Spleen (tissue), 11 donors: Measurements from ENCODE around the gene POU6F1. TPM values are rescaled to one million over a fixed set of nuclear protein-coding genes. Genes with fewer than 3 reads are reported as not detected.

Source experiments
- DNase-seq: peaks from one replicate; pipeline ENCODE4 v3.0.0-alpha.2; 2020
- H3K27ac ChIP-seq, 8 donors: fragments of 200-600 bp; sonication (generic) in 7 of 8; 1 replicate in 4 of 8; 2 replicates in 4 of 8; pipeline versions ENCODE4 v1.5.0 to v1.8.0; 2016 to 2021; ENCODE audit warnings: inconsistent platforms in 4 of 8, mild to moderate bottlenecking in 4 of 8, moderate library complexity in 1 of 8
- H3K27me3 ChIP-seq, 7 donors: fragments of 200-600 bp; sonication (generic) in 6 of 7; replicated peaks in 1 of 7; 1 replicate in 4 of 7; 2 replicates in 3 of 7; pipeline versions ENCODE4 v1.5.0 to v1.8.0; 2016 to 2021; ENCODE audit warnings: inconsistent platforms in 3 of 7, mild to moderate bottlenecking in 1 of 7
- H3K36me3 ChIP-seq, 6 donors: fragments of 200-600 bp; sonication (generic) in 5 of 6; 1 replicate in 4 of 6; 2 replicates in 2 of 6; pipeline versions ENCODE4 v1.5.0 to v1.8.0; 2016 to 2021; ENCODE audit warnings: inconsistent platforms in 2 of 6
- H3K4me1 ChIP-seq, 6 donors: fragments of 200-600 bp; sonication (generic) in 5 of 6; 1 replicate in 3 of 6; 2 replicates in 3 of 6; pipeline versions ENCODE4 v1.5.0 to v1.8.0; 2016 to 2021; ENCODE audit warnings: inconsistent platforms in 3 of 6
- H3K4me3 ChIP-seq, 8 donors: fragments of 200-600 bp; sonication (generic) in 7 of 8; 1 replicate in 4 of 8; 2 replicates in 4 of 8; pipeline versions ENCODE4 v1.5.0 to v1.8.0; 2016 to 2021; ENCODE audit warnings: inconsistent platforms in 4 of 8, mild to moderate bottlenecking in 4 of 8, moderate library complexity in 2 of 8
- H3K9me3 ChIP-seq, 8 donors: fragments of 200-600 bp; sonication (generic) in 7 of 8; 1 replicate in 4 of 8; 2 replicates in 4 of 8; pipeline versions ENCODE4 v1.5.0 to v1.8.0; 2016 to 2021; ENCODE audit warnings: inconsistent platforms in 4 of 8
- CTCF ChIP-seq, 11 experiments: fragments of 200-600 bp in 7 of 11; fragments of 450-650 bp in 4 of 11; sonication (generic) in 4 of 11; IDR thresholded peaks in 8 of 11; conservative IDR thresholded peaks in 3 of 11; 1 replicate in 7 of 11; 2 replicates in 4 of 11; pipeline versions ENCODE4 v1.4.0 to v1.8.0; 2016 to 2021; ENCODE audit warnings: antibody characterized with exemption in 11 of 11, inconsistent platforms in 4 of 11, mild to moderate bottlenecking in 1 of 11
- POLR2A ChIP-seq, 3 donors: fragments of 450-650 bp; IDR thresholded peaks; one replicate each; pipeline ENCODE4 v1.5.1; 2017; ENCODE audit warnings: antibody characterized with exemption in 3 of 3, mild to moderate bottlenecking in 1 of 3
- POLR2AphosphoS5 ChIP-seq, 3 donors: sonication (generic); formaldehyde crosslinking; IDR thresholded peaks; one replicate each; pipeline ENCODE4 v1.5.1; 2017; ENCODE audit warnings: antibody characterized with exemption in 3 of 3
- WGBS, 5 donors: extraction: QIAGEN DNeasy Blood & Tissue Kit in 3 of 5; methylation state at CpG; one replicate each; pipeline versions ENCODE4 v1.1.5 to v1.1.7; 2013 to 2018; 5-methylcytosine and 5-hydroxymethylcytosine counted together
- intact Hi-C: fragments of 100-400 bp; cut with DNase I; formaldehyde crosslinking; loops from one replicate; pipeline ENCODE4 v1.15.0; 2023; ENCODE audit warnings: low total_unique reads
- polyA plus RNA-seq, 3 donors: library from polyadenylated mRNA; stranded (reverse); fragments of 200-250 nt; gene quantifications; one replicate each; pipeline ENCODE4 v1.2.1, GENCODE V29; 2013
- small RNA-seq, 4 donors: library from RNA; depleted of rRNA; stranded (forward); fragments of <200 nt; gene quantifications; one replicate each; pipeline ENCODE3, GENCODE V24; 2016
- total RNA-seq, 7 donors: library from RNA; depleted of rRNA in 3 of 7; stranded (reverse); fragments of >200 nt in 3 of 7; fragmentation: NEBNext Ultra II Directional in 4 of 7; extraction: Animal tissue kit (Norgen Biotek cat#: 25700) in 4 of 7; gene quantifications; one replicate each; pipeline versions ENCODE4 v1.1.0 to v1.2.1, GENCODE V29; 2016 to 2021
- donor health status: healthy with polysubstance abuse.
- donor health status: DM: no; HTN: no; CAD: no; lungs with moderate emphysema.
- donor health status: DM: no; HTN: no; CAD: no.
- donor health status: Bipolar disorder and iron deficiency.
- donor health status: healthy.
- donor health status: DM: no; HTN: no; CAD: no.
- donor health status: DM: yes; HTN: yes; CAD: no.

The POU6F1 gene
- total and polyA plus RNA-seq, 10 donors, result 3.9 to 27.1 (median 18.5) TPM

GRCh38 chr12:51139292-51139844, 78.5 kb downstream of the POU6F1 start:
- no peak overlapping the region for H3K4me3 ChIP-seq
- H3K4me1 ChIP-seq, result no peaks in the 10 kb centered on the region
- no peaks in the 10 kb centered on the region for H3K27me3 ChIP-seq
- no peaks in the 10 kb centered on the region for H3K9me3 ChIP-seq
- H3K27ac ChIP-seq, result no peak overlapping the region
- intact Hi-C loops, result no loop called here
- WGBS, 5 donors, result 64 to 100% (median 99%) methylated on average over 3 of the region's 3 CpGs
- no peak for DNase-seq
- TF ChIP-seq POLR2AphosphoS5 (IDR thresholded peaks at IDR 0.05), result no peak
- TF ChIP-seq POLR2A (IDR thresholded peaks at IDR 0.05), result no peak
- TF ChIP-seq CTCF (IDR thresholded peaks at IDR 0.05 in 8 of 11, conservative IDR thresholded peaks at IDR 0.05 in 3 of 11), result no peak
- peaks cover 0 to 49% (median 9%) of the 10 kb centered on the region in 6 donors for H3K36me3 ChIP-seq

Small RNA genes lying within 50 kb of the gene (small RNA-seq; reads per million reads assigned to genes)
- gene RF00019, result 0 reads per million in 4 donors
- 0 reads per million in 4 donors for gene RNU6-199P

Other genes starting within 250 kb of the POU6F1 start
- 10 to 100 TPM; 37.0 to 54.4 (median 42.6) TPM for gene SLC11A2, start 191.7 kb downstream of the POU6F1 start, total RNA-seq
- gene SLC11A2, start 191.7 kb downstream of the POU6F1 start, polyA plus RNA-seq, result 10 to 100 TPM in 2 of 3 donors, 1 to 10 TPM in 1; 7.7 to 11.1 (median 10.6) TPM
- 10 to 100 TPM; 51.4 to 85.2 (median 66.3) TPM for gene LETMD1, start 169.7 kb downstream of the POU6F1 start, total RNA-seq
- gene LETMD1, start 169.7 kb downstream of the POU6F1 start, polyA plus RNA-seq, result 10 to 100 TPM; 54.3 to 63.8 (median 54.6) TPM
- 10 to 100 TPM; 17.9 to 41.8 (median 26.2) TPM for gene CSRNP2, start 134.5 kb downstream of the POU6F1 start, total RNA-seq
- 1 to 10 TPM; 3.7 to 7.1 (median 5.0) TPM for gene CSRNP2, start 134.5 kb downstream of the POU6F1 start, polyA plus RNA-seq
- gene TFCP2, start 44.9 kb downstream of the POU6F1 start, total RNA-seq, result 10 to 100 TPM; 17.9 to 33.1 (median 24.8) TPM
- 10 to 100 TPM; 10.2 to 13.8 (median 10.9) TPM for gene TFCP2, start 44.9 kb downstream of the POU6F1 start, polyA plus RNA-seq
- gene DAZAP2, start 20.8 kb upstream of the POU6F1 start, total RNA-seq, result 100 to 1,000 TPM; 237 to 493 (median 306) TPM
- 100 to 1,000 TPM; 181 to 329 (median 237) TPM for gene DAZAP2, start 20.8 kb upstream of the POU6F1 start, polyA plus RNA-seq
- gene SMAGP, start 52.4 kb upstream of the POU6F1 start, total RNA-seq, result 10 to 100 TPM in 5 of 7 donors, 1 to 10 TPM in 2; 8.6 to 18.1 (median 13.4) TPM
- gene SMAGP, start 52.4 kb upstream of the POU6F1 start, polyA plus RNA-seq, result 10 to 100 TPM in 1 of 3 donors, 1 to 10 TPM in 2; 8.2 to 10.8 (median 9.5) TPM
- 100 to 1,000 TPM in 3 of 7 donors, 10 to 100 TPM in 4; 71.5 to 116 (median 92.1) TPM for gene BIN2, start 106.1 kb upstream of the POU6F1 start, total RNA-seq
- 10 to 100 TPM; 23.3 to 28.6 (median 24.7) TPM for gene BIN2, start 106.1 kb upstream of the POU6F1 start, polyA plus RNA-seq
- gene CELA1, start 128.6 kb upstream of the POU6F1 start, total RNA-seq, result not detected
- under 1 TPM in 1 of 3 donors, not detected in 2; 0.21 TPM for gene CELA1, start 128.6 kb upstream of the POU6F1 start, polyA plus RNA-seq
- gene GALNT6, start 173.3 kb upstream of the POU6F1 start, total RNA-seq, result 10 to 100 TPM; 15.6 to 29.4 (median 21.7) TPM
- 1 to 10 TPM; 5.8 to 8.5 (median 6.8) TPM for gene GALNT6, start 173.3 kb upstream of the POU6F1 start, polyA plus RNA-seq
- gene SLC4A8, start 206.8 kb upstream of the POU6F1 start, total RNA-seq, result 1 to 10 TPM; 4.3 to 9.7 (median 5.7) TPM
- gene SLC4A8, start 206.8 kb upstream of the POU6F1 start, polyA plus RNA-seq, result 1 to 10 TPM in 2 of 3 donors, under 1 TPM in 1; 0.88 to 1.8 (median 1.4) TPM